ENCODE data around the gene PDE11A.
"Not testable (repeated sequence)": the region's sequence is repeated elsewhere in the genome, so short reads cannot be mapped to it uniquely, and the experiment has no call there.

The PDE11A gene

DNA sequence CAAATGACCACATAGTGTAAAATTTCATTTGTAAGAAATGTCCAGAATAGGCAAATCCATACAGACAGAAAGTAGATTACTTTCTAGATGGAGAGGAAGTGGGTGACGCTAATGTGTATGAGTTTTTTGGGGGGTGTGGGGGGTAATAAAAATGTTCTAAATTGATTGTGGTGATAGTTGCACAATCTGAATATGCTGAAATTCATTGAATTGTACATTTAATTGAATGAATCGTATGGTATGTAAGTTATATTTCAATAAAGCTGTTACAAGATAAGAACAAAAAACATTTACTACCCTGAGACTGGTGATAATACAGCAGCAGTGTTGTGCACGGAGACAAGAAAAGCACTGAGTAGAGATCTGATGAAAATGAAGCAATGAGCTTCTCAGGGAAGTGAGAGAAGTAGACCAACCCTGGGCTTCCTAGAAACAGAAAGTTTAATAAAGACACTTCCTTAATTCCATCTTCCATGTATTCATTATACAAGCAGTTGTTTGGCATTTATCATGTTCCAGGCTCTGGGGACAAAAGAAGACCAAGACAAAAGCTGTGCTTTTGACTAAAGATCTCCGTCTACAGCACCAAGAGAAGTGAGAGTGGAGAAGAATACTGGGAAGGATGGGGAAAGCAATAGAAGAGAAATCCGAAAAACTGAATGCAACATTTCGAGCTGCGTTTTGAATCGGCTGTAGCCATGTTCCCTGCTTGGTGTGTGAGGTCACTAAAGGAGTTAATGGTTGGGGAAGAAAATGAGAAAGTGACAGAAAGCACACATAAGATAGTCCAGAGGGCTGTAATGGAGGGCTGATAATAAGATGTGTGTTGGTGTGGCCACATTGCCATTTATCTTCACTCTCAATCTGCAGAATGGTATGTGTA lies 1.8 kb upstream of the PDE11A start:
- DNase-seq = no peak

DNA sequence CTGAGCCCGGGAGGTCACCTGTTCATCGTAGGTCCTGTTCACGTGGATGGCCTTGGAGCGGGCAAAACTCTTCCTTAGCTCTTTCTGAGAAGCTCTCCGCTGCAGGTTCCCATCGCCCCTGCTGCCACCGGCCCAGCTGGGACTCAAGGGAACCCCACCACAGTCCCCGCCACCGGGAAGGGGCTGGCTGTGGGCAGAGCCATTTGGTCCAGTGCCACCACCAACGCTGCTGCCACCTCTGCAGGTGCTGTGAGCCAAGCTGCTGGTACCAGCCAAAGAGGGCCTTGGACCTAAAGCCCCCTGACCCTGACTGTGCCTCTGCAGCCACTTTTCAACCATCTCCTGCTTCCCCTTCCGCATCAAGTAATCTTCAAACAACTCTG lies 586 bp downstream of the PDE11A start:
- no peak for DNase-seq

DNA sequence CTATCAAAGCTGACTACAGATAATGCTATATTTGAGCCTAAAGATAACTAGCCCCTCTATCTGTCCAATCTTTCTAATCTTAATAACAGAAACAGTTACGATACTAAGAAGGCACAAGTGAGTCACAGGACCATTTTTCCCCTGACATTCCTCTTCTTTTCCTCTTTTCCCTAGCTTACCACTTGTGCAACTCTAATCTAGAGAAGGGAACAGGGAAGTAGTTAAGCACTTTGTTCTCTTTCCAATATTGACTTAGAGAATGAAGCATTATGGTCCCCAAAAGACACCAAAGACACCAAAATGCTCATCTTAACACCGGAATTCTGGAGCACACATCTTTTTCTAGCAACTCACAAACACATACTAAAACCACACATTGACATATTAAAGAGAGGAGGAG lies 1.8 kb downstream of the PDE11A start:
- no peak for DNase-seq

DNA sequence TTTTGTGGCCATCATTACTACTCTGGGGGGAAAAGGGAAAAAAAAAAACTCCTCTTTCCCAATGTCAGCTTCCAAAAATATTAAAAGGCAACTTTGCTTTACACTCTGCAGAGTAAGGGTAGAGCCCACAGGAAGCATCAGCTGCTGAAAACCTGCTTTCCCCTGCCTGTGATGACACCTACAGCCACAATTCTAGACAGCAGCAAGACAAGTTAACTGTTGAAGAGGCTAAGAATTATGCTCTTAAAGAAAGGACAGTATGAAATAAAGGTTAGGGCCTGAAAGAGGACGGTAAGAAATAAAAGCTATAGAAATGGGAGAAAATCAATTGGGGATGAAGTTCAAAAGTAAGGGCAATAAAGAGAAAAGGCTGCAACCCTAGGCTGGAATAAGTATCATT lies 3.0 kb downstream of the PDE11A start:
- no peak for DNase-seq

DNA sequence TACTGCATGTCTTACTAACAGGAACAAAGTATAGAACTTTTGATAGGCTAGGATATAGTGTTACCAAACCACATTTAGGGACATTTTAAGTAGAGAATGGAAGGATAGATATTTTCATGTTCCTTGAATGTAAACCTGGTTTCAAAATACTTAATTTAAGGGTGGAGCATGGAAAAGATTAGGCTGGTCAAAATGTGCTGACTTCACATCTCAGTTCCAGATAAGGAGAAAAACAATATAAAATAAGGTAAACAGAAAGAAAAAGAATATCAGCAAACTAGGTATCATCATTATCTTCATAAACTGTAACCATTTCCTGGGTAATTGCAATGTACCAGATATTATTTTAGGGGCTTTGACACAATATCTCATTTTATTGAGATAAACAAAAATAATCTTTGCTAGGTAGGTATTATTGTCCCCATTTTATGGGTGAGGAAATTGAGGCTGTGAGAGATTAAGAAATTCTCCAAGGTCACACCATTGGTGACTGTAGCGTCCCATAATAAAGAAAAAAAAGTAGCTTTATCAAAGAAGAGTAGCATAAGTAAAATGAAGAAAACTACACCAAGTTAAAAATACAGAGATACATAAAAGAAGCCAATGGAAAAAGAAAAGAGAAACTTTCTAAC lies 3.6 kb downstream of the PDE11A start:
- DNase-seq = no peak

DNA sequence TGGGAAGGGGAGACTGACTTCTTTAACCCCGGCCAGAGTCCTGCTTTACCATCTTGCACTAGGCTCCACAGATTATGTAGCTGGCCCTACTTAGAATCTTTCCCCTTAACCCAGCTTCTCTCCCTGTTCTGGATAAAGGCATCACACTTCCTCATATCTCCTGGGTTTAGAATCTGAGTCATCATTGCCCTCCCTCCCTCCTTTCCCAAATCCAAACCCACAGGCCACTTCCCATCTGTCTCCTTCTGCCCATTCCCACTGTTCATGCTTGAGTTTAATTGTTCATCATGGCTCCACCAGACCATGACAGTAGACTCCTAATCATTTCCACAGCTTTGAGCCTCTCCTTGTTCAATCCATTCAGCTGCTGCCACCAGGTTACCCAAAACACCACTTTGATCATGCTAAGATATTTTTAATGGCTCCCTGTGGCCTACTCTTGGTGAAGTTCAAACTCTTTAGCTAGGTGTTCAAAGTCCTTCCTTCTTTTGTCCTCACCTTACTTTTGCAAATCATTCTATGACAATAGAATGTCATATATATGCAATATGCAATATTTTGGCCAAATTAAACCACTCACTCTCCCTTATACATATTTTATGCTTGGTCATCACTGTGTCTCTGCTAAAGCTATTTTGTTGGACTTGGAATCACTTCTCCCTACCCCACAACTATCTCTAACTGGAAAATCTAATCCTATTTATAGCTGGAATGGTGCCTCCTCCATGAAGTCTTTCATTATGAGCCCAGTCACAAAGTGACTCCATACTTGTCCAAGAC lies 5.5 kb downstream of the PDE11A start:
- DNase-seq = peak; percentile 2

DNA sequence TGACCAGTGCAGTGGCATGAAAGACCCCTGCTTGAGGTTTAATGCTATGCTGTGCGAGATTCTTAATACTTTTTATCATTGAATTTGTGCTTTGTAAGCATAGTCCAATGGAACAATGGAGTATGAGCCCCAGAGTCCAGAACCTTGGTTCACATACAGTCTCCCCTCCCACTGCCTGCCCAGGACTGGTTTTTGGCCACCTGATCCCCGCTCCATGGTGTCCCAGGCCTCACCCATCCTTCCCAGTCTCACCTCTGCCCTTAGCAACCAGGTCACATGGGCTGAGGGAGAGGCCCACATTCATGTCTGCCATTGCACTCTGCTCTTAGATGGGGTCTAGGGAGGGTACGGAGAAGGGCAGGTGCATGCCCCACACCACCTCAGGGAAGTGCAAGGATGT lies 6.3 kb downstream of the PDE11A start:
- DNase-seq = no peak

DNA sequence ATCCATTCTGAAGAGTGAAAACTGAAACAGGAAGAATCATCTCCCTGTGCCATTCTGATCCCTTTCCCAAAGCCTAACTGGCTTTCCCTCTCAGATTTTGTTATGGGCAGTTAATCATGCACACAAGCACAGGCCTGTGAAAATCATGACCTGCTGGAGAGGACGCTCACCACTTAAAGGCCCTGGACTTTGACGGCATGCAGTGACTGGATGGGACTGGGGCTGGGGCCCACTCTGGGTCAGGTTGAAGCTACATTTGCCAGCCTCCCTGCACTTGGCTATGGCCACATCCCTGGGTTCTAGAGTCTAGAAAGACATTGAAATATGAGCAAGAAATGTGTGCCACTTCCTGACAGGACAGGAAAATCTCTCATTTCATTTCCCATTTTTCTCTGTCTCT lies 12.9 kb downstream of the PDE11A start:
- no peak for DNase-seq

DNA sequence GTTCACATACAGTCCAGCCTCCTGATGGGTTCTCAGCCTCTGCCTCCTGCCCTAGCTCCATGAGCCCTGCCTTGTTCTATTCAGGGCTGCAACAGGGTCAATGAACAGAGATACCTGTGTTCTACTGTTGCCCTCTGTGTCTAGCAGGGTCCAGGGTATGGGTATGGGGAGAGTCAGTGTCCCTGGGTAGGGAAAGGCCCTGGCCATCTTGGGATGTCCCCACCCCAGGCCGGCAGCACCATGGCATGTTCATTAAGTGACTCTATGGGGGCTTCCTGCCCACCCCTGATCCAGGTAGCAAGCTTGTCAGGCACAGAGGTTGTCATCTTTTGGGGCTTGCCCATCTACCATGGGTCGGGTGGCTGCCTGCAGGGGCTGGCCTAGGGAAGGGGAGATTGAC lies 13.5 kb downstream of the PDE11A start:
- no peak for DNase-seq

DNA sequence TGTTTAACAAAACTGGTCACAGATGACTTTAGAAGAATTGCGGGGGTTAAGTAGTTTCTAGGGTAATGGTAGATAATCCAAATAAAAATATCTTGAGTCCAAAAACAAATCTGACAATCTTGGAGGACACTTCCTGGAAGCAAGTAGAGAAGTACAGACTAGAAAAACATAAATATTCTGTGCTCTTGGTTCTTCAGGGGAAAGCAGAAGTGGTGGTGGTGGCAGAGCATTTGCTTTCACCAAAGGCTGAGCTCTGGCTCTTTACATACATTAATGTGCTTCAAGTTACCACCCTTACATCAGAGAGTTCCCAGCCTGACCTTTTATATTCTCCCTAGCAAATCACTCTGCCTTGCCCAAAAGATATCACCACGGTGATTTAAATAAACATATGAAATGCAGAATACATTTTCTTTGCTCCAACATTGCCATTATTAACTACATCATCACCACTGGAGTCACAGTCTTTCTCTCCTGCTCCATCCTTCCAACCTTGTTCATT lies 15.3 kb downstream of the PDE11A start:
- no peak for DNase-seq

DNA sequence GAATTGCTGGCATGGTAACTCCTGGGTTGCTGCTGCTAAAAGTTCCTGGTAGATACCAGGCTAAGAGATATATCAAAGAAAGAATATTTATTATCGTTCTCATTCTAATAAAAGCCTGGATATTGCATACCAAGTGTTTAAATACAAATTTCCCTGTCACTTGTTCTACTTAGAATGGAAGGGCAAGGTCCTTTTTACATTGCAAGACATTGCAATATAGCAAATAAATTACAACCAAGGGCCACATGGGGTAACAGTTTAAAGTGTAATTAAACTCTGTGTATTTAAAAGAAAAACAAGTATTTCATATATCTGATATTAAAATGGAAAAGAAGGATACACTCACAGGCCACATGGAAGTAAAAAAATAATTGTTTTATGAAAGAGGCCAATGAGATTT lies 16.2 kb downstream of the PDE11A start:
- no peak for DNase-seq

DNA sequence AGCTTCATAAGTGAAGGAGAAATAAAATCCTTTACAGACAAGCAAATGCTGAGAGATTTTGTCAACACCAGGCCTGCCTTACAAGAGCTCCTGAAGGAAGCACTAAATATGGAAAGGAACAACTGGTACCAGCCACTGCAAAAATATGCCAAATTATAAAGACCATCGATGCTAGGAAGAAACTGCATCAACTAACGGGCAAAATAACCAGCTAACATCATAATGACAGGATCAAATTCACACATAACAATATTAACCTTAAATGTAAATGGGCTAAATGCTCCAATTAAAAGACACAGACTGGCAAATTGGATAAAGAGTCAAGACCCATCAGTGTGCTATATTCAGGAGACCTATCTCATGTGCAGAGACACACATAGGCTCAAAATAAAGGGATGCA lies 21.3 kb downstream of the PDE11A start:
- not testable (repeated sequence) for DNase-seq

DNA sequence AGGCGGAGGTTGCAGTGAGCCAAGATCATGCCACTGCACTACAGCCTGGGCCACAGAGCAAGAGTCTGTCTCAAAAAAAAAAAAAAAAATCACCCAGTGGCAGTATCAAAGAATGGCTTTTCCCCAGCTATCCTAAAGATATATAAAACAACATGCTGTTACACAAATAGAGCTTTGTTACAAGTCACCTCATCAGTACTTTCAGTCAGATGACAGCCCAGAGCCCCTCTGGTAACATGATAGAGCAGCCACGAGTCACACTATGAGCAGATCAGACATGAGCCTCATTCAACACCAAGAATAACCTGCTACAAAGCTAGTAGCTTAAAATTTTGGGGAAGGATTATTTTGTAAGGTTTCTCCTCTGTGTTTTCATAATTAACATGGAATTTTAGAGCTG lies 25.2 kb downstream of the PDE11A start:
- no peak for DNase-seq

DNA sequence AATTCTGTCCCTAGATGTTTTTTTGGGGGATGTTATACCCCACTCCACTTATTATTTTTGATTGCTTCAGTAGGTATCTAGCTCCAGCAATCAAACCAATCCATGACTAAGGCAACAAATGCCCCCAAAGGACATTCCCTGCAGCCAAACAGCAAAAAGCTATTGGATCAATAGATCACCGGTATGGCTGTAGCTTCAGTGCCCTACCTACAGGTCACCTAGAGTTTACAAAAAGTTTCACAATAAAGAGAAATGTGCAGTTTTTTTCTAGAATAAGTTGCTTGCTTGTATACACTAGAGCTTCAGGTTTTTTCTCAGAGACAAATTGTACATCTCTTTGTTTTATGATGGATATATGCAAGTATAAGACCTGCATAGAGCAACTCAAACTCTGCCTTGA lies 27.7 kb downstream of the PDE11A start:
- DNase-seq = no peak

DNA sequence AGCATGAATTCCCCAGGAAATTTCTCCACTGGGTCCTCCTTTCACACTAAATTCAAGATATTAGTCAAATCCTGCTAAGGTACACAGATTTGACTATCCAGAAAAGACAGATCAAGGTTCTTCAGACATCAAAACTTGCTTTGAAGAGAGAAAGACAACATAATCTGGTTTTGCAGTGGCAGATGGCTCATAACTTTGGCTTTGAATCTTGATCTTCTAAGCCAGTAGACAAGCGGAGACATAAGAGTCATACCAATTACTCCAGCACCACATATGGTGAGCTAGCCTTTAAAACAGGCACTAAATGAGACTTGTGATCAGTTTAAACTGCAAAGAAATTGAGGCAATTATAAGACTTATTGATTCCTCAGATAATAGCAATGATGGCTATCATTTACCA lies 29.3 kb downstream of the PDE11A start:
- DNase-seq = no peak

DNA sequence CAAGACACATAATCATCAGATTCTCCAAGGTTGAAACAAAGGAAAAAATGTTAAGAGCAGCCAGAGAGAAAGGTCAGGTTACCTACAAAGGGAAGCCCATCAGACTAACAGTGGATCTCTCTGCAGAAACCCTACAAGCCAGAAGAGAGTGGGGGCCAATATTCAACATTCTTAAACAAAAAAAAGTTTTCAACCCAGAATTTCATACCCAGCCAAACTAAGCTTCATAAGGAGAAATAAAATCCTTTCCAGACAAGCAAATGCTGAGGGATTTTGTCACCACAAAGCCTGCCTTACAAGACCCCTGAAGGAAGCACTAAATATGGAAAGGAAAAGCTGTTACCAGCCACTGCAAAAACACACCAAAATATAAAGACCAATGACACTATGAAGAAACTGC lies 39.0 kb downstream of the PDE11A start:
- not testable (repeated sequence) for DNase-seq

DNA sequence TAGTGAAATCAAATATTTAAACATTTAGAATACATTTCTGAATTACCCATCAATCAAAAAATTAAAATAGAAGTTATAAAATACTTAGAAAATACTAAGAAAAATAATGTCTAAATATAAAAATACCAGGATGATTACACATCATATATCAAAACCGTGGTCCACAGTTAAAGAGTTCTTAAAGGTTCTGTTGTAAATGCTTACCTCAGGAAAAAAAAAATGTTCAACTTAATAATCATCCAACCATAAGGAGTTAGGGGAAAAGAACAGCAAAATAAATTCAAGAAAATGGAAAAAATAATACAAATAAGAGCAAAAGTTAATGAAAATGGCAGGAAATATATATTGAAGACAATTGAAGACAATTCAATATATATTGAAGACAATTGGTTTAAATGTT lies 43.2 kb downstream of the PDE11A start:
- no peak for DNase-seq

DNA sequence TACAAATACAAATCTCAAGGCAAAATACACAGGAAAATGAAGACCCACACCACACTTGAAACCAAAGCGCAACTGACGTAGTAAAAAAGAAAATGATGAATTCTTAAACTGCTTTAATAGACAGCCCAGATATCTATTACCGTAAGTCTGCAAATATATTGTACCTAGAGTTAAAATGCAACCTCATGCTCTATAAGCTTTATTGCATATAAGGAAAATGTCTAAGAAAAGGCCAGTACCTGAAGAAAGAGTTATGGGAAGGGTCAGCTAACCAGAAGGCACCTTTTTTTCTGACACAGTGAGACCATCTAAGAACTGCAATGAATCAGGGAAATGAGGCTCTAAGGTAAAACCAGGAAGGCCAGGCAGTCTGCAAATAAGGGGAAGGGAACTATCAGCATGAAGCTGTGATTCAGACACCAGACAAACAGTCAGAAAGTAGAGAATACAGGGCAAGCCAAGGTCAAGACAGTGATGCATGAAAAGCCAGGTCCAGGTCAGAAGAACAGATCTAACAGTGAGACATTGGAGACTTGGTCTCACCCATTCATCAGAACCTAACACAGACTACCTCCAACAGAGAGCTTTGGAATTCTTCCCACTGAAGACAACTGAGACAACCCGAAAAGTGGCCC lies 46.9 kb downstream of the PDE11A start:
- no peak for DNase-seq

DNA sequence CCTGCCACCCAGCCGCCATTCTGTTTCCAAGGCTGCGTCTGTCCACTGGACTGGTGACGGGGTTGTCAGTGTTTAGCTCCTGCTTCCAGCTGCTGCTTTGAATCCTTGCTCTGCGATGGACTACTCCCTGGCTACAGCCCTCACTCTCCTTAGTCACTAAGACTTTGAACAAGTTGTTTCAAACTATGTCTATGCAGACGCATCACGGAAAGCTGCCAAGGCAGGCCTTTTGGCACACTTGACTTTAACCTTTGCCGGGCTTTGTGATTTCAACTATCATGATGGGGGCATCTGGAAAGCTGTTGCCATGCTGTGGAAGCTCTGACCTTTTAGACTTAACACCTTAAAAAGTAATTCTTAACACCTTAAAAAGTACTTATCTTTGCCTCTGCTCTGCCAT lies 54.4 kb downstream of the PDE11A start:
- no peak for DNase-seq

DNA sequence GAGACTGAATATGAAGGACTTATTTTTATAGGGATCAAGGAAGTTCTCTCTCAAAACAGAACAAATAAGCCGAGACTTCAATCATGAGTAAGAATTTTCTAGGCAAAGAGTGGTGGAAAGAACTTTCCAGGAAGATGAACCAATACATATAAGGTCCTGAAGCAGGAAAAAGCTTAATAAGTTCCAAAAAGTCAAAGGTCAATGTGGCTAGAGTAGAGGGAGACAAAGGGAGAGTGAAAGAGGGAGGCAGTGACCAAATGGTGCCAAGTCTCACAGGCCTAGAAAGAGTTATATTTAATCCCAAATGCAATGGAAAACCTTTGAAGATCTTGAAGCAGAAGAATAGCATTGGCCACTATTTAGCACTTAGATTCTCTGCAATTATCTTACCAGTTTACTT lies 56.0 kb downstream of the PDE11A start:
- DNase-seq = no peak

DNA sequence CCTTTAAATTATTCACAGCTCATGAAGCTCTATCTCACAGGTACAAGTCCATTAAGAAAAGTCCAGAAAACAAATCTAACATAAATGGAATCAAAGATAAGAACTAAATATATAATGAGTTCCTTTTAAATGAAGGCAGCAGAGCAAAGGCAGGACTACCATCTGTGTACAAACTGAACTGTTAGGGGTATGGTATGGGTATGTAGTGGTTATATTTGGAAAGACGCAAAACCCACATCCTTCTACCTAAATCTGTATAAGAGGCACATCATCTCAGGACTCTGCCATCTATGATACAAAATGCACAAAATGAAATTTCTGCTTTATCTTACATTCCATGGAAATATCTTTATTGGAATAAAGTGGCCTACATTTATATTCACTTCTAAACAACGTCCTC lies 59.9 kb downstream of the PDE11A start:
- DNase-seq = no peak

DNA sequence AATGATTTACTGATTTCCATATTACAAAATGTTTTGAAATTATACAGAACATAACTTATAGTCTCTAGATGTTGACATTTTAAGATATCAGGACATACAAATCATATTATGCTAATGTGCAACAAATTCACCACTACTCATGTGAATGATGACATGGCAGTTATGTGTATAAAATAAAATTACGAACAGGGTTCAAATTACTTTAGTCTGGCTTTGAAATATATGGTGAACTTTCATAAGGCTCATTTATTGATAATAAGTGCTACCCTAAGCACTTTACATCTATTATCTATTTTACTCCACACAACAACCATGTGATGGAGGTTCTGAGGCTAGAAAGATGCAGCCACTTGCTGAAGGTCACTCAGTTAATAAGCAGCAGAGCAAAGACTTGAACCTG lies 62.8 kb downstream of the PDE11A start:
- DNase-seq = no peak

DNA sequence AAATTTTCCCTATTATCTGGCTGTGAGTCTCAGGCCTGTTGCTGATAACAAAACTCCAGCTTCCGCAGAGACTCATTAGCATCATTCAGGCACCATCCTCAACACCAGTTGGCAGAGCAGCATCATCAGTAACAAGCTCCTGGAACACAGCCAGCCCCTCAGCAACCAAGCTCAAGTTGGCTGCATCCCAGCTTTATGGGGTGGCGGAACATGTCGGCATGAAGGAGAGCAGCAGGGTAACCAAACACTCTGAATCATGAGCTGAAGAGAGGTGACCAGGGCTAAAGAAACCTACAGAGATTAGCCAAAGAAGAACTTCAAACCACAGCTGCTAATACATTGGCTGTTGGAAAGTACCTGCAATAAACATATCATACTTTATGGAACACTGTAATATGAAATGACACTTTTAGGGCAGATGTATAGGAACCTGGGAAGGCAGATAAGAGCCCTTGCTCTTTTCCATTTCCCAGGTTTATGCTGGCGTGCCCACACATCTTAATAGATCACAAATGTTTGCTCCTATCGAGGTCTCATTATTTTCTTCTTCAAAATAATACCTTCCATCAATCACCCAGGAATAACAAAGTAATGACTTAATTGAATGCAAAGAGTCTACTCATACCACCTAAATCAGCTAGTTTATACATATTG lies 63.8 kb downstream of the PDE11A start:
- DNase-seq = peak; percentile 76
